ENCODE data around the gene TAX1BP1.

TAX1BP1 gene

DNA sequence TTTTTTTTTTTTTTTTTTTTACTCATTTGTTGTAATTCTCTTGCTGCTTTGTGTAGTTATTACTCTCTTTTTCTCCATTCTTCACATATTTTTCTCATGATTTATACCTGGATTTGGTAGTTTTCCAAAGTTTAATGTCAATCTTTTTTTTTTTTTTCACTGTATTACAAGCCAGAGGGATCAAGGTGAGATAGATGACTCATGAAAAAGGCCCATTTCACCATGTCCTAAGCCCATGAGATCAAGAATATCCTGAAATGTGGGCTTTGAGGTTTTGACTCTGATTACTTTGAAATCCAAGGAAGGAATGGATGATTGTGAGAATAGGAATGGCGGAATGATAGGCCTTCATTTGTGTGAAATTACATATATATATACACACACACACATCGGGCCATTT, 31.1 kb downstream of the TAX1BP1 start:
- TF ChIP-seq POLR2A (IDR thresholded peaks at IDR 0.05; ENCODE audit: extremely low read depth, insufficient read length) (no peak), MYC (IDR thresholded peaks at IDR 0.05; ENCODE audit: low read depth, low read length) (no peak)
- TF ChIP-seq, protein P1, sequence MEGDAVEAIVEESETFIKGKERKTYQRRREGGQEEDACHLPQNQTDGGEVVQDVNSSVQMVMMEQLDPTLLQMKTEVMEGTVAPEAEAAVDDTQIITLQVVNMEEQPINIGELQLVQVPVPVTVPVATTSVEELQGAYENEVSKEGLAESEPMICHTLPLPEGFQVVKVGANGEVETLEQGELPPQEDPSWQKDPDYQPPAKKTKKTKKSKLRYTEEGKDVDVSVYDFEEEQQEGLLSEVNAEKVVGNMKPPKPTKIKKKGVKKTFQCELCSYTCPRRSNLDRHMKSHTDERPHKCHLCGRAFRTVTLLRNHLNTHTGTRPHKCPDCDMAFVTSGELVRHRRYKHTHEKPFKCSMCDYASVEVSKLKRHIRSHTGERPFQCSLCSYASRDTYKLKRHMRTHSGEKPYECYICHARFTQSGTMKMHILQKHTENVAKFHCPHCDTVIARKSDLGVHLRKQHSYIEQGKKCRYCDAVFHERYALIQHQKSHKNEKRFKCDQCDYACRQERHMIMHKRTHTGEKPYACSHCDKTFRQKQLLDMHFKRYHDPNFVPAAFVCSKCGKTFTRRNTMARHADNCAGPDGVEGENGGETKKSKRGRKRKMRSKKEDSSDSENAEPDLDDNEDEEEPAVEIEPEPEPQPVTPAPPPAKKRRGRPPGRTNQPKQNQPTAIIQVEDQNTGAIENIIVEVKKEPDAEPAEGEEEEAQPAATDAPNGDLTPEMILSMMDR (IDR thresholded peaks at IDR 0.05; ENCODE audit: low read depth, low read length): no peak
- TF ChIP-seq, protein P2, sequence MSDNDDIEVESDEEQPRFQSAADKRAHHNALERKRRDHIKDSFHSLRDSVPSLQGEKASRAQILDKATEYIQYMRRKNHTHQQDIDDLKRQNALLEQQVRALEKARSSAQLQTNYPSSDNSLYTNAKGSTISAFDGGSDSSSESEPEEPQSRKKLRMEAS (IDR thresholded peaks at IDR 0.05; ENCODE audit: low read depth, low read length): no peak
- no peak overlapping the region for H3K4me3 ChIP-seq (ENCODE audit: low read depth, low read length)
- no peak for DNase-seq (ENCODE audit: low read depth)

DNA sequence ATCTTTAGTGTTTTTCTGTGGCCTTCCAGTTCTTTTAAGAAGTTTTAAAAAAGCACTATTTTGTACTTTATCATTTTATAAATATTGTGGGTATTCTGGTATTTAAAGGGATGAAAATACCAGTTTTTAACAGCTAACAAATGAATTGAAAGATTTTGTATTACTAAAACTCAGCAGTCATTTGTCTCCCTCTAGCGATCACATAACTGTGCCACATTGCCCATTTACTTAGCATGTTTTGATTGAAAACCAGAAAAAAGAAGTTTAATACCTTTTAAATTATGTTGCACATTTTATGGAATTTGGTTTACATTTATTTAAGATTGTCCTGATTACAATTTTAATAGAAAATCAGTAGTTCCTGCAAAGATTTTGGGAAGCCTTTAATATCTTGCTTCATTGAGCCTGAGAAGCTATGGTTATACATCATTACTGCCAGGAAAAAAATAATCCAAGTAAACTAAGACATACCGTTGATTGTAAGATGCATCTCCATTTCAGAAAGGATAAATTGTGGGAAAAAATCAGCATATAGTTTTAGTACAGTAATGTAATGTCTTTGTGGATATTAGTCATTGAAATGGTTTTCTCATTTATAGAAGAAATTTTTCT, 34.9 kb downstream of the TAX1BP1 start:
- TF ChIP-seq POLR2A (IDR thresholded peaks at IDR 0.05; ENCODE audit: extremely low read depth, insufficient read length): no peak
- TF ChIP-seq, protein P1 (IDR thresholded peaks at IDR 0.05; ENCODE audit: low read depth, low read length): peak; percentile 34
- TF ChIP-seq MYC (IDR thresholded peaks at IDR 0.05; ENCODE audit: low read depth, low read length): no peak
- TF ChIP-seq, protein P2 (IDR thresholded peaks at IDR 0.05; ENCODE audit: low read depth, low read length): no peak
- DNase-seq (ENCODE audit: low read depth): peak; percentile 37
- no peak overlapping the region for H3K4me3 ChIP-seq (ENCODE audit: low read depth, low read length)

DNA sequence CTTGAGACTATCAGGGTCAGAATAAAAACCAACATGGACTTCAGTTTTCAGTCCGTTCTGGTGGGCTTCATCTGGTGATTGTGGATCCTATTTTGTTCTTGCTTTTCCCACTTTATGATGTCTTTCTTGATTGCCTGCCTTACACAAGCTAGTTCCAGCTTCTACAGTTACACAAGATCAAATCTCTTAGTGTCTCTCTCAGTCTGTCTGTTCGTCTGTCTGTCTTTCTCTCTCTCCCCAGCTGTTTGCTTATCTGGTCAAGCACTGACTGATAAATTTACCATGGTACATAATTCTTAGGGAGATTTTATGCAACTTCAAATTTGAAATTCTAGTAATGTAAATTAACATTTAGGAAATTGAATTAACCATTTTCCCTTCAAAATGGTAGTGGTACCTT, 35.8 kb downstream of the TAX1BP1 start:
- no peak for DNase-seq (ENCODE audit: low read depth)
- no peak overlapping the region for H3K4me3 ChIP-seq (ENCODE audit: low read depth, low read length)
- TF ChIP-seq MYC (IDR thresholded peaks at IDR 0.05; ENCODE audit: low read depth, low read length) (no peak), POLR2A (IDR thresholded peaks at IDR 0.05; ENCODE audit: extremely low read depth, insufficient read length) (no peak)
- TF ChIP-seq, protein P1 (IDR thresholded peaks at IDR 0.05; ENCODE audit: low read depth, low read length): no peak
- TF ChIP-seq, protein P2 (IDR thresholded peaks at IDR 0.05; ENCODE audit: low read depth, low read length): no peak

DNA sequence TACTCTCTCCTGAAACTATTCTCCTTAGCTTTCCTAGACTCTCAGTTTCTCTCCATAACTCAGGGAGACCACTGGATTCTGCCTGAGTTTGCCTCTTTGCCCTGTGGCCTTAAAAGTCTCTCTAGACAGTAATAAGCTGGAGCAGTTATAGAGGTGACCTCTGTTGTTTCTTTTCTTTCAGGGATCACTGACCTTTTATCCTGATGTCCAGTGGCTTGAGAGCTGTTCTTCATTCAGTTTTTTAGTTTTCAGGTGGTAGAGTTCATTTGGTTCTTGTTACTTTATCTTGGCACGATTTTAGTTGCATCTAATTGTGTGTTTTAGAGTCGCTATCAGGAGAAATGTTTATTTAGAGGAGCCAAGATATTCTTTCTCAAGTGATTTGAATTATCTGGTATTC, 37.7 kb downstream of the TAX1BP1 start:
- H3K4me3 ChIP-seq (ENCODE audit: low read depth, low read length): no peak overlapping the region
- TF ChIP-seq MYC (IDR thresholded peaks at IDR 0.05; ENCODE audit: low read depth, low read length): no peak
- TF ChIP-seq POLR2A (IDR thresholded peaks at IDR 0.05; ENCODE audit: extremely low read depth, insufficient read length): no peak
- TF ChIP-seq, protein P2 (IDR thresholded peaks at IDR 0.05; ENCODE audit: low read depth, low read length): no peak
- no peak for DNase-seq (ENCODE audit: low read depth)

DNA sequence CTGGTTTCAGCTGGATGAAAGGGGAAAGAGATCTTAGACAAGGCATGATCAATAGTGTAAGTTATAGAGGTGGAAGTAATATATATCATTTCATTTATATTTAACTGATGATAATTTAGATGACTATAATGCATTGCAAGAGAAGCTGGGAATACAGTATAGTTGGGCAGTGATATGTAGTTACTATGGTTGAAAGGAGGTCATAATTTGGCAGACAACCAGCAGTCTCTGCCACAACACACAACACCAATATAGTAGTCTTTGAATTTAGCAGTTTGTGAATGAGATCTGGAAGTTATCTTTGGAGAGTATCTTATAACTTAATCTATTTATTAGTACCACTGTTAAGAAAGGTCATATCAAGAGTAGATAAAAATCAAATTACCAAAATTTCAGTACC, 39.9 kb downstream of the TAX1BP1 start:
- H3K4me3 ChIP-seq (ENCODE audit: low read depth, low read length): no peak overlapping the region
- no peak for DNase-seq (ENCODE audit: low read depth)
- TF ChIP-seq MYC (IDR thresholded peaks at IDR 0.05; ENCODE audit: low read depth, low read length) (no peak), POLR2A (IDR thresholded peaks at IDR 0.05; ENCODE audit: extremely low read depth, insufficient read length) (no peak)
- TF ChIP-seq, protein P1 (IDR thresholded peaks at IDR 0.05; ENCODE audit: low read depth, low read length): no peak
- TF ChIP-seq, protein P2 (IDR thresholded peaks at IDR 0.05; ENCODE audit: low read depth, low read length): no peak

DNA sequence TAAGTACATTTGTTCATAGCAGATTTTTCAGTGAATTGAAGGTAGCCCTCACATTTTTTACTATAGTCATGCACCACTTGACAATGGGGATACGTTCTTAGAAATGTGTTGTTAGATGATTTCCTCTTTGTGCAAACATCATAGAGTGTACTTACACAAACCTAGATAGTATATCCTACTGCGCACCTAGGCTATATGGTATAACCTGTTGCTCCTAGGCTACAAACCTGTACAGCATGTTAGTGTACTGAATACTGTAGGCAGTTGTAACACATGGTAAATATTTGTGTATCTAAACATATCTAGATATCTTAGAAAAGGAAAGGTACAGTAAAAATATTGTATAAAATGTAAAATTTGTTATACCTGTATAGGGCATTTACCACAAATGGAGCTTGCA, 41.2 kb downstream of the TAX1BP1 start:
- no peak overlapping the region for H3K4me3 ChIP-seq (ENCODE audit: low read depth, low read length)
- TF ChIP-seq, protein P1 (IDR thresholded peaks at IDR 0.05; ENCODE audit: low read depth, low read length): no peak
- TF ChIP-seq MYC (IDR thresholded peaks at IDR 0.05; ENCODE audit: low read depth, low read length) (no peak), POLR2A (IDR thresholded peaks at IDR 0.05; ENCODE audit: extremely low read depth, insufficient read length) (no peak)
- TF ChIP-seq, protein P2 (IDR thresholded peaks at IDR 0.05; ENCODE audit: low read depth, low read length): no peak
- DNase-seq (ENCODE audit: low read depth): no peak

All from NB4 (cell line).